Non-pigmented ciliary epithelial cell (primary cell): ENCODE measurements around the gene SRPX.

ENCODE experiments used
- DNase-seq: peaks from one replicate; pipeline ENCODE4 v3.0.0-alpha.2; 2010; ENCODE audit warnings: low read depth

SRPX gene

DNA sequence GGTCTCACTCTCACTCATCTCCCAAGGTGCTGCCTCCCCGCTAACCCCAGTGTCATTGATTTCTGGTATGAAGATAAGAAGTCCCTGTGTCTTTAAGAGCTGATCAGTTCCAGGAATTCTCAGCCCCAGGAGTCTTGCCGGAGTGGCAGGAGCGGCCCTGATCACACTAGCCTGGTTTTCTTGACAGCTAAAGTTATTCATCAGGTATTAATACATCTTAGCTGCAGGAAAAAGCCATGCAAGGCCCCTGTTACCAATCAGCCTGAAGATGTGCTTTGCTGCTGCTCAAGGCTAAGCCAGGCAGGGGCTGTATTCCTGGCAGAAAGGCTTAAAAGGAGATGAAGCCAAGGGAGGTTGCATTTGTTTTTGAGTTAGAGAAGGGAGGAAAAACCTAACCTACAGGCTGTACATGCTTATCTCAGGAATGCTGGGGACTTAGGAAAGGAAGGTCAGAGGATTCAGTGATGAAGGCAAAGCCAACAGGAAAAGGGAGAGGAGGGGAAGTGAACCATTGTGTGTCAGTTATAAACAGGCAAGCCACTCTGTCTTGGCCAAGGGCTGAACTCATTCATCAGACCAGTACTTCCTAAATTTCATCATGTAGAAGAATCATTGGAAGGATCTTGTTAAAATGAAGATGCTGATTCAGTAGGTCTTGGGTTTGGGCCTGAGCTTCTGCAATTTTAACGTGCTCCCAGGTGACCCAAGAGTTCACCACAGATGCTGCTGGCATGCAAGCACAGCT is 8.6 kb downstream of the SRPX start:
- no peak for DNase-seq

DNA sequence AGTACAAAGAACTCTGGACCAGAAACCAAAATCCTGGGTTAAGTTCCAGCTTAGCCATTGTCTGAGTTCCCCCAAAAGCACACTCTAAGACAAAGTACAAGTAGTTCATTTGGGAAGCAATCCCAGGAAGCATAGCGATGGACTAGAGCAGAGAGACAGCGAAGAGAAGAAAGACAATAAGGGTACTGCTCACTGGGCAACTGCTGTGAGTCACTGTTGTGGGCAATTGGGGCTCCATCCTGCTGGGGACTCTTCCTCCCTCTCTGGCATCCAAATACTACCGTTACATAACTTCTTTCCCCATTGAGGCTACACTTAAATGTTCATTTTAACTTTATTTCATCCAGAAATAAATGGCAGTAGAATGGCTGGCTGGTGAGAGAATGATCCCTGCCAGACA is 14.1 kb downstream of the SRPX start:
- DNase-seq: no peak

DNA sequence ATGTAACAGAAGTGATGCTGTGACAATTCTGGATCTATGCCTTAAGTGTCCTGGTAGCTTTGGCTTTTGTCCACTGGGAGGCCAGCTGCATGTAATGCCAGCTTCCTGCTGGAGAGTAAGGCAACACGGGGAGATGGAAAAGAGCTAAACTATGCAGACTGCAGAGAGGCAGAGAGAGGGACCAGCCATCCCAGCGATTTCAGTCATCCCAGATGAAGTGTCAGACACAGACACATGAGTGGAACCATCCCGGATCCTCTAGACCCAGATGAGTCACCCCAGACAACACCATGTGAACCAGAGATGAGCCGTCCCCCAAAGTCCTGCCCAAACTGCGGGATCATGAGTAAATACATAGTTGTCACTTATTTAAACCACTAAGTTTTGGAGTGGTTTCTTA is 14.6 kb downstream of the SRPX start:
- no peak for DNase-seq

DNA sequence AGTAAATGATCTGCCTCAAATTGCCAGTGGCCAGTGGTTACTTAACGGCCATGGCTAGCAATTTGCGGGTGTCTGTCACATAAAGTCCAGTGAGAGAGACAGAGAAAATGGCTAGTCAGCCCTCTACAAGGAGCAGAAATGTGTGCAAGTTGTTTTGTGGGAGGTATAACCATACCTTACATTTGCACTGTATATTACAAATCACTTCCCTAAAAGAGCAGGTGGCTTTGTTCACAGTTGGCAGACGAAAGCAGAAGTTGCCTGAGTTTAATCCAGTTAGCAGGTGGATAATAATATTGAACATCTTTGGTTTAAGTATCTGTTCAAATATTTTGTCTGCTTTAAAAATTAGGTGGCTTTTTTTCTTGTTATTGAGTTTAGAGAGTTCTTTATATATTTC is 15.6 kb downstream of the SRPX start:
- DNase-seq: no peak

DNA sequence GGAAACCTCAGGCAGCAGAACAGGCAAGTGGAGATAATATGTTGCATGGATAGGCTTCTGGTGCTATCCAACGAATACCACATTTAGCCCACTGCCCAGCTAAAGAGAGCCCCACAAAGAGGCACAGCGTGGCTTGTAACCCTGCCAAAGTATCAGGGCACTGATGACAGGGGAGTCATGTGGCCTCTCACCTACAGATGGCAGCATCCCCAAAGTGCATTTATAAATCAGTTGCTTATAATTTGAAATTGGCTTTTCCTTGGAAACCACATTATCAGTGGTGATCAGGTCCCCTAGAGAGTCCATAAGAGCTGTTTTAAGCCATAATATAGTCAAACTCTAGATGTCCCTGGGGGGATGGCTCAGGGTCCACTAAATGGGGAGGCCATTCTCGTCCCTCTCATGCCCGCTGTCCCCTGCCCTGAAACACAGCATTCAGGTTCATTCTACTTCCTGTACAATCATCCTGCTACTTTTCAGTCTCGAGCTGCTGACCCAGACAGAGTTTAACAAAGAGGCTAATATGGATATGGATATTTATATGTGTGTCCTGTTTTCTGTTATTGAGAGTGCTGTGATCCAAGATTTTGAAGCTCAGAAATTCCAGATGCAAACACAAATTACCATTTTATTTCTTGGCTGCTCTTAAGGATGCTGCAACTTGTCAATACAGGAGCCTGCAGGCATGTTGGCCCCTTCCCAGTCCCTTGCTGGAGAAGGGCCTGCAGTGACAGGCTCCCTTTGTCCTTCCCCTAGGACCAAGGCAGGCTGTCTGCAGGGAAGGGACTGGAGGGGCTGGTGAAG is 28.5 kb downstream of the SRPX start:
- DNase-seq: no peak

DNA sequence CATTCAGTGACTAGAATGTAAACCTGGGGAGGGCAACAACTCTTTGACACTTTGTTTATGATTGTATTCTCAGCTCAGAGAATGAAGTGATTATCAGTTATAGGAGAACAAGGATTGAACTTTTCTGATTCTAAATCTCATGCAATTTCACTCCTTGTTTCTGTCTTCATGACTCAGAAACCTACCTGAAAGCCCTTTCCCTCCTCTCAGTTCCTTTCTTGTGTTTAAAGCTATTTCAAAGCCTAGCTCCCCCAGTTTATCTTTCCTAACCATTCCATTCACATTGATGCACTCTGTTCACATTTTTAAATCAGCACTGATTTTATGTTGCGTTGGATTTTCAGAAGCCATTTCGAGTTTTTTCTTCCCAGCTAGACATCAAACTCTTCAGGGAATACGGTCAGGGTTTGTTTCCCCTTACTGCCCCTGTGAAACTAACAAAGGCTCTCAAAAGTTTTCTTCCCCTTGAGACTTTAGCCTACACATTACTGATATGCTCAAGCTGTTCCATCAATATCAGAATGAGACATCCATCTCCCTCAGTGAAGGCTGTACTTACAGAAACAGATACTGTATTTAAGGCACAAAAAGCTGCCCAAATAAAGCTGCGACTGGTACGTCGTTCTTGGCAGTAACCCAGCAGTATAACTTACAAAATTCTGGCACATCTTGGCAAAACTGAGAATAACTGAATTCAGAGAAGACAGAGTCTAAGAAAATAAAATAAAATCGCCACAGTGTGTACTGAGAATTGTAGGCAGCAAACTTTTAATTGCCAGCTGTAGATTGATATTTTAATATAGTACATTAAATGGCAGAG is 31.0 kb downstream of the SRPX start:
- no peak for DNase-seq

DNA sequence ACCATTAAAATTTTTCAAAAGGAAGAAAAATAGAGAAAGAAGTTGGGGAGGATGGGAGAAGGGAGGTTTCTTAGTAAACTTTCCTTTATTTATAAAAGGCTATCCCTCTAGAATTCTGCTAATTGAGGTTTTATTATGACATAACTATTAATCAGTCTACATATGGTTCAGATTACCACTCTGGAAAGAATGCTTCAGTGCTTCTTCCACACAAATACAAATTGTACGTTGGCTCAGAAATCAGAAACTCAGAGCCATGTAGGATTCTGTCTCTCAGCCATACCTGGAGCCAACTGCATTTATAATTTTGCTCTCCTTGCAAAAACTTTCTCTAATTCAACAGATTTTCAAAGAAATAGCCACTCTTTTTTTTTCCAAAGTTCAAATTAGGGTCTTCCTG is 37.1 kb downstream of the SRPX start:
- DNase-seq: no peak

DNA sequence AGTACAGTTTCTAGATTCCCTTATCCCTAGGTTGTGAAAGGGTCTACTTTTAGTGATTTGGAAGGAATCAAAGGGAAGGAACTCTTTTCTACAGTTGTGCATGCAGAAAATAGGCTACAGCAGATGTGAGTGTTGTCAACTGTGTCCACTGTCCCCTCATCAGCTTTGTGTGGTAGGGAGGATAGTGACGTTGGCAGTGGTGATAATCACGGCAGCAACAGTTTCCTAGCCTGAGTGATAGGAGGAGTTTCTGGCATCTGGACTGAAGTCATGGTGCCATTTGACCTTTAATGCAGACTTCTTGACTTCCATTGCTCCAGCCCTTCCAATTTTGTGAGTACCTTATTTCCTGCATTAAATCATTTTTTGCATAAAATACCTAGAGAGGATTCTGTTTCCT is 39.3 kb downstream of the SRPX start:
- DNase-seq: no peak

DNA sequence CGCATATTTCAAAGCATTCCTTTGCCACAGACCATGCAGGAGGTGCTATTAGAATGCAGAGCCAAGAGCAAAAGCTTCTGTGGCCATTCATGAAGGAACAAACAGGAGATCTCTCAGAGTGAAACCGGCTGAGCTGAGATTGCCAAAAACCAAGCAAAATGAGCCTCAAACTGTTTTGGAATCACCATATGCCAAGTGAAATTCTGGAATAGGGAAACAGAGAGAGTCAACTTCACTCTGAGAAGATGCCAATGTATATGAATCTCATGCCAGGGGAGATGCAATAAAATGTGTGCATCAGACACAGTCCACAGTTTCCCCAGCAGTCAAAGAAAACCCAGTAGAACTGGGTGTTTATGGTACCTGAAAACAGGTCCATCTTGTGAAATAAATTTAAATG is 42.3 kb downstream of the SRPX start:
- DNase-seq: no peak

DNA sequence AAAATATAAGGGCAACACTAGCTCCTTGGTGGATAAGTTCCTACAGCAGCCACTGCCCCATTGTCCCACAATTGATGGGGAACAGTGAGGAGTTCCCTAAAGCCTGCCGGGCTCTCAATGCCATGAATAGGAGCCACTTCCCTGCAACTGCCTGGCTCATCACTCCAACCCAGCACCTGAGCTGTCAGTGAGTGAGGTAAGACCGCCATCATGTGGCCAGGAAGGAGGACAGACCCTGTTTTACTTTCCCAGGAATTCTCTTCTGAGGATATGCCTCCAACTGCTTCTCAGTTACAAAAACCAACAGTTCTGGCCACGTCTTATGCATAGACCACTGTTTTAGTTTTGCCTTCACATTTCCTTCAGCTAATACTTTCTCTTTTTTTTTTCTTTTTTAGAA is 45.5 kb downstream of the SRPX start:
- no peak for DNase-seq

DNA sequence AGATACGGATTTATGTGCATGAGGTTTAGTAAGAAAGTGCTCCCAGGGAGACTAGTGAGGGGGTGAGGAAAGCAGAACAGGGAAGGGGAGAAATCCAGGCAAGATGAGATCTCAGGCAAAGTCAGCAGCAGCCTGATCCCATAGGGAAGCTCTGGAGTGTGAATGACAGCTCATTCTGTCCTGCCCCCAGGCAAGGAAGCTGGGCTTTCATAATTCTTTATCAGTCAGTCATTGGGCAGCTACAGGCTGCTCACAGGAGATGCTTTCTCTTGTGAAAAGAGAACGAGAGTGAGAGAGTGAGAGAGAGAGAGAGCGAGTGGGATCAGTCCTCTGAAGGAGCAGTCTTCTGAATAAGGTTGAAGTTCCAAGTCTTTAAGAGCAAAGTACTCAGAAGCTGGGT is 48.1 kb downstream of the SRPX start:
- no peak for DNase-seq

DNA sequence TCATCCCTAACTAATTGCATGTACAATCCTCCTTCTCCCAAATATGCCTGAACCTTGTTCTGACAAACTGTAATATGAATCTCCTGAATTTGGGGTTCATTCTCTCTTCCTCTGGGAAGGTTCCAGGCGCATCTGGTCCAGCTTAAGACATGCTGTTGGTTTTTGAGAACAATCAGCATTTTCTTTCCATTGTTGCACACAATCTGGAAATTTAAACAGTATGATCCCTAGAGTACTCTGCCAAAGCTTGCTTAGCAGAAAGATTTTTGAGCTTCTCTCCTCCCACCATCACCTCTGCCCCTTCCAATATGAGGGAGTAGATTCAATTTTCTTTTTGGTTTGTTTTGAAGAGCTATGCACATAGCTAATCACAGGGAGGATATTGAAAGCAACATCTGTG is 50.1 kb downstream of the SRPX start:
- no peak for DNase-seq

DNA sequence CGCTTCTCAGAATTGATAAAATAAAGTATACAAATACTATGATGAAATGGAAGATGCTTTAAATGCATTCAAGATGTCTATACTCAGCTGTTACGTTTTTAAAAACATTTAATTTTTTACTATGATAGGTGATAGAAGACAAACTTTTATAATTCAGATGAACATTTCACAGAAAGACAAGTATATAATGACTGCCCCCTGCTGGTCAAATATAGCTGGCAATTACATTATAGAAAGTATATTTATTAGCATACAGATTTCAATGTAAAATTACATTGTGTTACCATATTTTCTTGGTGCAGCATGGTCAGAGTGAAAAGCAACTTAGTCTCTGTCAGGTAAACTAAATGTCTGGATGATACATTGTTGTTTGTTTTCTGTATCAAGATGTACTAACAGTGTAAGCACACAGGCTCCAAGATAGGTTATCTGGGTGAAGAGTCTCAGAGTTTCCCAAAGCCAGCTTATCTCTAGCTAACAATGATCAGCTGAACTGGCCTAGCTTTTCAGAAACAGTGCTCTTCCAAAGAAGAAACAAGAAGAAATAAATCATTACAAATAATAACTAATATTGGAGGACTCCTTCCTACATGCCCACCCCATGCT is 54.1 kb downstream of the SRPX start:
- no peak for DNase-seq

DNA sequence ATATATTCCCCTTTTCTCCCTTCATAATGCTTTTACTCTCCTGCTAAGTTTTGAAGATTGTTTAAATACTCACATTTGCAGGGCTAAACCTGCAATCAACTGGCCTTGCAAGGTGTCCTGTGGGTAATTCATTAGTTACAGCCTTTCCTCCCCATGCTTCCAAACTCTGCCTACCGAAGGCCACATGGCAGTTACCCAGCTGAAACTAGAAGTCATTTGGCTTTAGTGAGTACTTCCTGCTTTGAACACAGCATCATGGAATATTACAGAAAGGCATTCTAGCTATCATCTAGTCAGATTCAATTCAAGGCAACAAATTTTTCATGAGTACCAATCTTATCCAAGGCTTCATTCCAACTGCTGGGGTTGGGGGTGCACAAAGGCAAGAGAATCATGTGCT is 55.6 kb downstream of the SRPX start:
- DNase-seq: no peak

DNA sequence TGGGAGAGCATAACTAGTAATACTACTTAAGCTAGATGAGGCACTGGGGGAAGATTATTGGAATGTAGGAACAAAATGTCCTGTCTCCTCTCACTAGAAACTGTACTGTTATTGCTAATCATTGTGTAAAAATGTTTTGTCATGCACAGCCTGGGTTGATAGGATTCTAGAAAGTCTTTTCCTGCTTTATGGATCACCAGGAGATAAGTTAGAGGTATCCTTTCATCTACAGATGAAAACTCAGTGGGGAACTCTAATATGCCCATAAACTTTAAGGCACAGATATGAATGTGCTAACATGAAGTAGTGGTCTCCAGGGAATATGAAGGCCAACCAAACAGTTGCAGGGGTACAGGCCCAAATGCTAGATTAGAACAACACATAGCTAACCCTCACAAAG is 57.5 kb downstream of the SRPX start:
- no peak for DNase-seq

DNA sequence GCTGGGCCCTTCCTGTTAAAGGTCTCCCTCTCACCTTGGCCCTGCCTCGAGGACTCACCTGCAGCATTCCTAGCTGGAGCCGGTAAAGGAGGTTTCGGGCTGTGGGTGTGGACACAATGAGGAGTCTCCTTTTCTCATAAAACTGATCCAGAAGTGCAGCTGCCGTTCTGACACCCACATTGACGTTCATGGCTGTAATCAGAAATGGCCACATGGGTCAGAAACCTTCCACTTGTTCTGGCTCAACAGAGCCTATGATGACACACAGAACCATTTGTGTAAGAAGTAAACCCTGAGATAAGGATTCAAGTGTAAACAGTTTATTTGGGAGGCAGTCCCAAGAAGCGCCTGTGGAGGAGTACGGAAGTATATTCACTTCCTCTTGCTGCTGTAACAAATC is 63.8 kb downstream of the SRPX start:
- no peak for DNase-seq

DNA sequence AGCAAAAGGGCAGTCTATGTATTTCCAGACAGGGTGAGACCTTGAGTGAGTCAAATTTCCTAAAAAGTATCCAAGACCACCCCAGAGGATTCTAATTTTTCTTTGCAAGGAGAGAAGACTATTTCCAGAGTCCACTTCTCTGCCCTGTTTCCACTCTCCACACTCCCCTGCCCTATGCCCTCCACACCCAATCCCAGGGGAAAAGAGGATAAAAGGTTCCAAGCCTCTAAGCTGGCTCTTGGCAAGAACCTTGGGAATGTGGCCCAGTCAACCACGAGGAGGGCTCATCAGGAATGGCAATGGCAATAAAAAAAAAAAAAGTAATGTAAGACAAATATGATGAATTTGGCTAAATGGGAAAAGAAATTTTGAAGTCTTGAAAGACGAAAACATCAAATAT is 65.9 kb downstream of the SRPX start:
- DNase-seq: no peak

DNA sequence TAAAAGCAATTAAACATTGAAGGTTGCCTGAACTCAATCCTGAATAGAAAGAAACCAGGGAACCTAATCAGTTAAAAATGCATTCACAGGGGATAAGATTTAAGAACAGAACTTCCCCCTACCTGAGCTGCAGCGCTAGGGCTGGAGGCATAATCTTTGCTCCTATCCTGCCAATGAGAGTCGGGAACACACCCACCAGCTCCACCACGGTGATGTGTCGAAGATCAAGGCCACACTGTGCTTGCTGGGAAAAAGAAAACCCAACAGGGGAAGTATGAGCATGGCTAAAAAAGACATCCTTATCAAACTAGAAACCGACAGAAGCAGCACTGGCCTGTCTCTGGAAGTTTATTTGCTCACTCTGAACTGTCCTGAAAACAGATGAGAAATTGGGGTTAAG is 66.3 kb downstream of the SRPX start:
- DNase-seq: no peak

DNA sequence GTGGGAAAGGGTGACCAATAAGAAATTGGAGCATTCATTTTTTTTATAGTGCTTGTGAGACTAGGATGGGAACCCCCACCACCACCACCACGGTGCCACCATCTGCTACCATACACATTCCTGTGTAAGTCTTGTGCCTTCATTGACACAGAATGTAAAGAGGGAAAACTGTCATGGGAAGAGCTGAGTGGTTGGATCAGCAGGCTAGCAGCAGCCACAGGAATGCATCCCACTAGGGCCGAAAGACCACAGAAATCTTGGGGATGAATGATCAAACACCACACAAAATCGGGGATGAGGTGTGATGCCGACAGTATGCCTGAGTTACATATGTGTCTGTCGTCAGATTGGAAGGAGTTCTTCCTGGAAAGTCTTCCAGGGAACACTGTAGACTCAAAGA is 69.2 kb downstream of the SRPX start:
- peak; percentile 54 for DNase-seq

DNA sequence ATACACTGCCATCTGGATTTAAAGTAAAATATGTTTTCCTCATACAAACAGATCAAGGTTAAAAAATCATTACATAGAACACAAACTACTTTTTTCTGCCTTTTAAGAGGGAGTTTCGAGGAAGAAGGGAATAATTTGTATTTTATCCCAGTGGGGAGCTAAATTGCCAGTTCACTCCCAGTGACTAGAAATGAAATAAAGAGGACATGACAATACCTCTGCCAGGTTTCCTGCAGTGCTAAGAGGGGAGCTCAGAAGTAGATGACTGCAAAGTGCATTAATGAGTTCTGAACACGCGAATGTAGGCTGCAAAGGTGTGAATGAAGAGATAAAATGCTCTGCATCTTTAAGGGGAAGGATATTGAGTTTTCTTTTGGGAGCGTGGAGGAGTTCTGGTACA is 69.7 kb downstream of the SRPX start:
- no peak for DNase-seq

DNA sequence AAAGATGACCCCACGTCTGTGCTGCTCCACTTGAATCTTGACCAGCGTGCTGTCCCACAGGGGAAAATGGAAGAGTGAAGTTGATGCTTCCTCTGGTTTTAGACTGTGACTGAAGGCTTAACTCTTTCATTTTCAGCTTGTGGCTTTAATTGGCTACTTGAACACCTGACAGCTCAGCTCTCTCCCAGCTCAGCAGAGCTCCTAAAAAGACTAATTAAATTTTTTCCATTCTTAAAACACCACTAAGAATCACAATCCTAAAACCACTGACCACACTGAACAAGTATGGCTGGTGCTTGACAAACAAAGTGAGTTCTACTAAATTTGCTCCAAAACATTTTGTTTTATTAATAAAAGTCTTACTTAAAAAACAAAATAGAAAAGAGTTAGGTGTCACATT is 71.7 kb downstream of the SRPX start:
- no peak for DNase-seq

DNA sequence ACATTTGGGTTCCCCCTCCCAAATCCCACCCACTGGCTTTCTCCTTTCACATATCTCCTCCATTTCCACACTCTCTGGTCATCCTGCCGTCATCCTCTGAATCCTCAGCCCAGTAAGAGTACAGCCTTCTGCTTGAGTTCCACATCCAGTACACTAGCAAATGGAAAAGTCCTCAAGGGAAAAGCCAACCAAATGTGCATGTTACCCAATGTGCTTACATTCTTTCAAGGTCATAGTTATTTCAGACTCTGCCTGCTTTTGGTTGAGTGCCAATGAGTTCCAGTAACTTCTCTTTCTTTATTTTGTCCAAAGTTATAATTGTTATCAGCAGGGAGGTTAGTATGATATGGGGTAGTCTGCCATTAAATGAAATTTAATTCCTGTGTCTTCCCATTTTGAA is 78.1 kb downstream of the SRPX start:
- peak; percentile 10 for DNase-seq

DNA sequence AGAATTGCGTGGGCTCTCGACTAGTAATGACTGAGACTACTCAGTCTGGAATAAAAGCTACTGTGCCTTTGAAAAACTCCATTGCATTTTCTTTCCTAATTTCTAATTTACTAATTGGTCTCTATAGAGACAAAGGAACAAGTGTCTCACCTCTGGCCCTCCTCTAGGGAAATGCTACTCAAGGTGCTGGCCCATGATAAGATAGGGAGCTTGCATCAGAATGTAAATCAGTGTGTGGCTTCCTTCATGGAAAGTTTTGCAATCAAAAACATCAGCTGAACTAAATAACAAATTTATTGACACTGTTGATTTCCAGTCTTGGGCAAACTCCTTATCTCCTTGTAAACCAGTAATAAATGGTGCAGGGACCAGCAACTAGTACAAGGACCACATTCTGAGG is 81.8 kb downstream of the SRPX start:
- no peak for DNase-seq
